HG03103 (cell line): ENCODE results near the gene TH.
"Not testable (repeated sequence)": the region's sequence is repeated elsewhere in the genome, so short reads cannot be mapped to it uniquely, and the experiment has no call there.

Source experiments
- ATAC-seq: cut with Tn5 transposase; IDR thresholded peaks from one replicate; pipeline ENCODE4 v1.9.1; 2021; ENCODE audit warnings: low read depth; ENCODE audit not compliant: unreplicated experiment

The TH gene

GRCh38 chr11:2132246-2132645 is 39.4 kb downstream of the TH start:
- ATAC-seq = no peak

GRCh38 chr11:2131371-2132236 is 40.0 kb downstream of the TH start:
- ATAC-seq = no peak

- no peak for ATAC-seq
Measured at GRCh38 chr11:2130881-2131352, 40.7 kb downstream of the TH start.

GRCh38 chr11:2129699-2130366 is 41.8 kb downstream of the TH start:
- ATAC-seq = no peak

- no peak for ATAC-seq
Measured at GRCh38 chr11:2129308-2129698, 42.3 kb downstream of the TH start.

GRCh38 chr11:2128511-2129307 is 42.9 kb downstream of the TH start:
- ATAC-seq = no peak

GRCh38 chr11:2128130-2128510 is 43.5 kb downstream of the TH start:
- ATAC-seq = no peak

- ATAC-seq = no peak
Measured at GRCh38 chr11:2127482-2128129, 44.0 kb downstream of the TH start.

GRCh38 chr11:2126520-2127085 is 45.0 kb downstream of the TH start:
- ATAC-seq = no peak

- ATAC-seq = not testable (repeated sequence)
Measured at GRCh38 chr11:2124736-2125484, 46.7 kb downstream of the TH start.

- no peak for ATAC-seq
Measured at GRCh38 chr11:2123628-2123960, 48.0 kb downstream of the TH start.

GRCh38 chr11:2122907-2123627 is 48.5 kb downstream of the TH start:
- ATAC-seq = no peak

- ATAC-seq = no peak
Measured at GRCh38 chr11:2122222-2122906, 49.3 kb downstream of the TH start.

GRCh38 chr11:2121227-2122130 is 50.1 kb downstream of the TH start:
- no peak for ATAC-seq

GRCh38 chr11:2120359-2121100 is 51.1 kb downstream of the TH start:
- no peak for ATAC-seq

GRCh38 chr11:2118677-2119076 is 52.9 kb downstream of the TH start:
- no peak for ATAC-seq

GRCh38 chr11:2116680-2117079 is 54.9 kb downstream of the TH start:
- ATAC-seq = no peak
